ENCODE results near the gene ABCG1.

ABCG1 gene

DNA sequence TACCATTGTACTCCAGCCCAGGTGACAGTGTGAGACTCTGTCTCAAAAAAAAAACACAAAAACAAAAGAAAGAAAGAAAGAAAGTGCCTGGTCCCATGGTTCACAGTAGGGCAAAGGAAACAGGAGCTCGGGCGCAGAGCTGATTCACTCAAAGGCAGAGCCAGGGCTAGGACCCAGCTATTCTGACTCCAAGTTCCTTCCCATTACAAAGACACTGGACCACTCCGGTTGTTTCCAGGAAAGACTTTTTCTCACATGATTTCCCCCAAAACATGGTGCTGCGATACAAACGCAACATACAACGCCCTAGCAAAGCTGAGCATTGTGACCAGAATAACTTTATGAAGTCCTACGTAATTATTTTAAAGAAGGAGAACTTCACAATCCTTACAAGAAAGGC is 10.7 kb downstream of the ABCG1 start:
- H3K4me3 ChIP-seq (ENCODE audit: low read depth, low read length) = no peak overlapping the region
- TF ChIP-seq, protein P1, sequence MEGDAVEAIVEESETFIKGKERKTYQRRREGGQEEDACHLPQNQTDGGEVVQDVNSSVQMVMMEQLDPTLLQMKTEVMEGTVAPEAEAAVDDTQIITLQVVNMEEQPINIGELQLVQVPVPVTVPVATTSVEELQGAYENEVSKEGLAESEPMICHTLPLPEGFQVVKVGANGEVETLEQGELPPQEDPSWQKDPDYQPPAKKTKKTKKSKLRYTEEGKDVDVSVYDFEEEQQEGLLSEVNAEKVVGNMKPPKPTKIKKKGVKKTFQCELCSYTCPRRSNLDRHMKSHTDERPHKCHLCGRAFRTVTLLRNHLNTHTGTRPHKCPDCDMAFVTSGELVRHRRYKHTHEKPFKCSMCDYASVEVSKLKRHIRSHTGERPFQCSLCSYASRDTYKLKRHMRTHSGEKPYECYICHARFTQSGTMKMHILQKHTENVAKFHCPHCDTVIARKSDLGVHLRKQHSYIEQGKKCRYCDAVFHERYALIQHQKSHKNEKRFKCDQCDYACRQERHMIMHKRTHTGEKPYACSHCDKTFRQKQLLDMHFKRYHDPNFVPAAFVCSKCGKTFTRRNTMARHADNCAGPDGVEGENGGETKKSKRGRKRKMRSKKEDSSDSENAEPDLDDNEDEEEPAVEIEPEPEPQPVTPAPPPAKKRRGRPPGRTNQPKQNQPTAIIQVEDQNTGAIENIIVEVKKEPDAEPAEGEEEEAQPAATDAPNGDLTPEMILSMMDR (IDR thresholded peaks at IDR 0.05; ENCODE audit: low read depth, low read length) = no peak

DNA sequence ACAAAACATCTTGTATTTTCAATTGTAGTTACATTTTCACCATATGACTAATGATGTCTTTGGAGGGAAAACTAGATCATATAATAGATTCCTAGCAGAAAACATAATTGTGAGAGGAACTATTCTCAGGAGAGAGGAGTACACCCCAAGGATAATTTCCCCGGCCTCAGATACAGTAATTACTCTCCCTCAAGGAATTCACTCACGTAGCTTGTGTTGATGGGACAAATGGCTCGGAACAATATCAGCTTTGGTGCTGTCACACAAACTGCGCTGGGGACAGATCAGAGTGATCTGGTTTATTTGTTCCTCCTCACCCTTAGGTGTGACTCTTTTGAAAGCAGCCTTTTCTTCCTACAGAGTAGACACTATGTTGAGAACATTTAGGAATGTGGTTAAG is 11.2 kb downstream of the ABCG1 start:
- no peak overlapping the region for H3K4me3 ChIP-seq (ENCODE audit: low read depth, low read length)
- TF ChIP-seq, protein P1 (IDR thresholded peaks at IDR 0.05; ENCODE audit: low read depth, low read length) = no peak

DNA sequence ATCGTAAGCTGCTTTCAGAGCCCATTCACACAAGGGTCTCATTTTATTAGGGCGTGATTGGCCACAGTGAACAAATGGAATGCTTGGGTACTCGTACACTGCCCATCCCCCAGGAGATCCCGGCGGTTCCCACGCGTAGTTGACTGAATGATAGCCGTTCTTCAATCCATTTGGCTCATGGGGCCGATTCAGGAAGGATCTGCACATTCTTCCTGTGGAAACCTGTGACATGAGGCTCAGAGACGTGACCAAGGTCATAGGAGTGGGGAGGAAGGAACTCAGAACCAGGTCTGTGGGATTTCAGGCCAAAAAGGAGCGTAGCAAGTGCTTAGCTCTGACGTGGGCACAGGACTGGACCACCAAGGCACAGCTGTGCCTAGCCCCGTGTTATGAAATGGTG is 11.7 kb downstream of the ABCG1 start:
- TF ChIP-seq, protein P1 (IDR thresholded peaks at IDR 0.05; ENCODE audit: low read depth, low read length) = no peak
- no peak overlapping the region for H3K4me3 ChIP-seq (ENCODE audit: low read depth, low read length)

DNA sequence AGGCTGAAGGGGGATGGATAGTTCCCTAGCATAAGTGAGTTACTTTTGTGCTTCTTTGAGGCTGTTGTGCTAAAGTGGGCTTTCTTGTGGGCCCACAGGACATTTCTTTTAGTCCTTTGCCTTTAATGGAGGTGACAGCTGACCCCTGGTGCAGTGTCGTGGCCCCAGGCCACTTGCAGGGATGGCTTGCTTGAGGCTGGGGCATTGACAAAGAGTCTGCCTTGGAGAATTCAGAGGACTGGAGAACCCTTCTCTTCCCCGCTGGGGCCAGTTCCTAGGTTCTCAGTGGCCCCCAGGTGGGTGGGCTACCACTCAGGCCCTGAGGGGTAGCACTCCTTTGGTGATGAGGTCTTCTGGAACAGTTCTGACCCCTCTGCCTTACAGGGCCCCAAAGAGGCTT is 12.8 kb downstream of the ABCG1 start:
- TF ChIP-seq, protein P1 (IDR thresholded peaks at IDR 0.05; ENCODE audit: low read depth, low read length) = no peak
- H3K4me3 ChIP-seq (ENCODE audit: low read depth, low read length) = no peak overlapping the region

DNA sequence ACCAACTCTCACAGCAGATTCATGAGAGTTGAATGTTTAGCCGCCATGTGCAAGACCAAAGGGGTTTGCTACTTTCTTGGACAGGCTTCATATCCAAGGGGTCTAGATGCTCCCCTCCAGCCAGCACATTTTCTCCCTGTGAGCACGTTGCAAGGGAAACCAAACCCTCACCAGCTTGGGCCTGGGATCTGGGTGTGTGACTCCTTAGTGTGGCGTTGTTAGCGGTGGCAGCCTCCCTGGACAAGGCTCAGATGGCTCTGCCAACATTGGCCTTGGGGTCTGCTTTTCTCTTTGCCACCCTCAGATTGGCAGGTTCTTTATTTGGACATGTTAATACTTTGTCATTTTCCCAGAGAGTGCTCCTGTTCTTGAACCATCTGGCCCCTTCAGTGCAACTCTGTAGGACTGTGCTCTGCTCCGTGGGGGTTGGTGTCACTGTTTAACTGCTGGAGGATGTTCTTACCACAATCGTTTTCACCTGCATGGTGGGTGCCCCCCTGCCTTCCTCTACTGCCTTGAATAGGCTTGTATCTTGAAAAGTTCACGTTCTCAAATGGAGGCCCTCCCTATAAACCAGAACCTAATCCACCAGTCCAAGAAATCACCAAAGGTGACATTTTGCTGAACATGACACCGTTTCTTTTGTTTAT is 13.4 kb downstream of the ABCG1 start:
- TF ChIP-seq, protein P1 (IDR thresholded peaks at IDR 0.05; ENCODE audit: low read depth, low read length) = no peak
- no peak overlapping the region for H3K4me3 ChIP-seq (ENCODE audit: low read depth, low read length)

DNA sequence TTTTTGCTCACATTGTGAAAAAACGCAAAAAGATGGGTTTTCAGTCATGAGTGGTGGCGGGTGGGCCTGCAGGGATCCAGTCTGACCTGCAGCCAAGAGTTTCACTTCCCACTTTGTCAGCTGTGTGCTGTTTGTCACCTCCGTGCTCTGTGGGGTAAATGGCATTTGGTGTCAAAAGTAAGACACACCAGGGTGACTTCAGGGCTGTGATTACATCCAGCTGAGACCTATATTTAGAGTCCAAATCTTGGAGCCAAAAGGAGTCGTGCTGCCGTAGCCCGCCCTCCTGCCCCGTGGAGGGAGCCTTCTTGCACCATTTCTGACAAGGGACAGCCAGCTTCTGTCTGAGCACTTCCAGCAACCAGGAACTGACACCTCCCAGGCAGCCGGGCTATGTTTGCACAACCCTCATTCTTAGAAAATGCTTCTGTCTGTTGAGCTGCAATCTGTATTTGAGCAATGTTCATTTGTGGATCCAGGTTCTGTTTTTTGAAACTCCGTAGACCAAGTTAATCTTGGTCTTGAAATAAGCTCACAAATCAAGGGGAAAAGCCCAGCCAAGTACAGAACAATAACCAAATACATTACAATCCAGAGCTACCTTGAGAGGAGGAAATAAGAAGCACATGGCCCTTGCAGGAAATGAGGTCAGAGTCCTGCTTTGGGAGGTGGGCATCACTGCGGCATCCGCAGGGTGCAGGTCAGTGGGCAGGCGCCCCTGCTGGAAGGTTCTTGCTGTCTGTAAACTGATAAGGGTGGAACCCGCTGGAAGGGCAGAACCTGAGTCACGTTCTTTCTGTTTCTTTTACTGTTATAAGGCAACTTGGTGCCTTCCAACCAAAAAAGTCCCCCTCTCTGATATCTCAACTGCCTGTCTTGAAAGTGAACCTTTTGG is 14.4 kb downstream of the ABCG1 start:
- TF ChIP-seq, protein P1 (IDR thresholded peaks at IDR 0.05; ENCODE audit: low read depth, low read length) = no peak
- no peak overlapping the region for H3K4me3 ChIP-seq (ENCODE audit: low read depth, low read length)

DNA sequence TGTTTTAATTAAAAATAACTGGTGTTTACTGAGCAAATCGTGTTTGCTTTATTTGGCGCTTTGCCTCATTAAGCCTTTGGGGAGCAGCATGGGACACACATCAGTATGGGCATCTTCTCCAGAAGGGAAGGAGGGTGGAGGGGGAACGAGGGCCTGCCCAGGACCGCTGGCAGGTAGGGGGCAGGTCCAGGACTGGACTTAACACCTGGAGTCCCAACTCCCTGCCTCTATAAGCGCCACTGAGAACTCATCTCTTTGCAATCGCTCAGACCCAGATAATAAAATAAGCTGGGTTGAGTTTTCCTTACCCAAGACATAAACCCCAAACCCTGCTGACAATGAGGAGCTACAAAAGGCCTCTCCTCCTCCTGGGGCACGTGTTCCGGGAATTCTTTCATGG is 15.1 kb downstream of the ABCG1 start:
- TF ChIP-seq, protein P1 (IDR thresholded peaks at IDR 0.05; ENCODE audit: low read depth, low read length) = no peak
- H3K4me3 ChIP-seq (ENCODE audit: low read depth, low read length) = no peak overlapping the region
